HG02943 (cell line): ENCODE results near the gene RAP1GAP.

ENCODE experiments used
- ATAC-seq: cut with Tn5 transposase; IDR thresholded peaks from one replicate; pipeline ENCODE4 v1.9.1; 2021; ENCODE audit warnings: mild to moderate bottlenecking, low read depth, moderate library complexity; ENCODE audit not compliant: unreplicated experiment

Gene RAP1GAP

DNA sequence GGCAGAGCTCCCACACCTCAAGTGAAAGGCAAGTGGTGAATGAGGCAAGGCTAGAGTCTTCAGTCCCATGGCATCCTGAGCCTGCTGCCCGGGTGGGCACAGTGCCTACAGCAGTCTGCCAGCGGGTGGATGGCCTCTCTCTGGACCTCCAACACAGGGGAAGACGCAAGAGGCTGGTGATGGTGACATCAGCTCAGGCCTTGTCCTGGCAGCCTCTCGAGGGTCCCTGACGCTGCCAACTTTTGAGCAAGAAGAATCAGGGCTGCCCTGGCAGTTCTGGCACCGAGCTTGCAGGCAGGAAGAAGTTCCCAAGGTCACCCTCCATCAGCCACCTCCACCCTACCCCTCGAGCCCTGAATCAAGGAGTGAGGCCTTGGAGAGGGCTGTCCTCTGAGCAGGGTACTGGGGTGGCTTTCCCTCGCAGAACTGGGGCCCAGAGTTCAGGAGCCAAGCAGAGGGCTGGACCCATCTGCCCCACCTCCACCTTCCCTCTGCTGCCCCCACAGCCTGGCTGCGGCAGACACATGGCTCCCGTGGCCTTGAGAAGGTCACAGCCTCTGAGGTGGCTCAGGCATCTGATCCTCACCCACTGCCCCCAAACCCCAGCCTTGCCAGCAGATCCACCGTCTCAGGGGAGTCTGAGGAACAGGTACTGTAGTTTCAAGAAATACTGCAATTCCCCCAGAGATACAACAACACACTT, 5.8 kb downstream of the RAP1GAP start:
- no peak for ATAC-seq

DNA sequence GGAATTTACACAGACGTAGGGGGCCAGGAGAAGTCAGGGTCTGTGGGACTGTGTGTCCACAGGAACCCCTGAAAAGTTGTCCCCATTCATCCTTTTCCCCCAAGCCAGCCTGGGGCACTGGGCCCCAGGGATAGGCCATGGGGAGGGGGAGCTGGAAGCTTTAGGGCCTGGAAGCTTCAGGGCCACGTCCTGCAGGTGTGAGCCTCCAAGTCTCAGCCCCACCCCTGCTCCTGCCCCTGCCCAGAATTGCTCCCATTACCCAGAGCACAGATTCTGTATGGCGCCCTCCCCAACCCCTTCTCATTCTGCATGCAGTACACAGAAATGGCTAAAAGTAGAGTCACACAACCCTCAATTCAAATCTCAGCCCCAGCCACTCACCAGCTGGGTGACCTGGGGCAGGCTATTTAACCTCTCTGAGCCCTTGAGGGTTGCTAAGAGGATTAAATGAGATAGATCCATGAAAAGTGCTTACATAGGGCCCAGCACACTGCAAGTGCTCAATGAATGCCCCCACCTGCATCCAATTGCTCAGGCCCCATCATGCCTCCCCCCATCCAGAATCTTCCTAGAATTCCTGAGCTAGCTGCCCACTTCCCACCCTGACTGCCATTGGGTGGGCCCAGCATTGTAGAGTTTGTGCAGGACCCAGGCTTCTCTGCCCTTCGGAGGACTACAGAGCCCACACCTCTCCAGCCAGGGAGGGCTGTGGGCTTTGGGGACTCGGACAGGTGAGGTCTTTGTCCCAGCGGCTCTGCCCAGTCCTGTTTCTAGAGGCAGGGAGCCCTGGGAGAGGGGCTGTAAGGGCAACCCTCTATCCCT, 6.5 kb downstream of the RAP1GAP start:
- no peak for ATAC-seq

DNA sequence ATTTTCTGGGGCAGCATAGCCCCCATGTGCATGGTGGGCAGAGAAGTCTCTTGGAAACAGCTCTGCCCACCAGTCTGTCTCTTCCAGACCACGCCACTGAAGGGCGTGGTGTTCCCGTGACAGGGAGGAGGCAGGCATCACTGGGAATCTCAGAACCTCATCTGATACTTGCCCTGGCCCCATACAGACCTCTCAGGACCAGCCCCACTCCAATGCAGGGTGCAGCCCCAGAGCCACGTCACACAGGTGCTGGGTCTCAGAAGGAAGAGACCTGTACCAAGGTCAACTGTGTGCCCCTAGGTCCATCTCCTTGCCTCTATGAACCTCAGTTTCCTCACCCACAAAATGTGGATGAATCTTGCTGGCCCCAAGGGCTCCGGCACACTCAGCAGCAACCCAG, 7.3 kb downstream of the RAP1GAP start:
- no peak for ATAC-seq

DNA sequence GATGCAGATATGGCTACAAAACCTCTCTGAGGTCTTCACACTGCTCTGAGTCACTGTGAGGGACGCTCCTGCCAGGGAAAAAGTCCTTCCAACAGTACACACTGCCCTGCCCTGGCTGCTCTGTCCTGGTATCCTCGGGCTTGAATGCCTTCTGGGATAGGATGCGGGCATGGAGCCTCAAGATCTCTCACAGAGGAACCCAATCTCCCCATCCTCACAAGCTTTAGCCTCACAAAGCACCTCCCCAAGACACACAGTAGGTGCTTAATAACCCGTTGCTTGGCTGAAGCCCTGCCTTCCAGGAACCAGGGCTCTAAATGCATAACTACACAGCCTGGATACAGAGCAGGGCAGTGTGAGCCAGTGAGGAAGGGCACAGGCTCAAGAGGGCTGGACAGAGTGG, 9.2 kb downstream of the RAP1GAP start:
- no peak for ATAC-seq

DNA sequence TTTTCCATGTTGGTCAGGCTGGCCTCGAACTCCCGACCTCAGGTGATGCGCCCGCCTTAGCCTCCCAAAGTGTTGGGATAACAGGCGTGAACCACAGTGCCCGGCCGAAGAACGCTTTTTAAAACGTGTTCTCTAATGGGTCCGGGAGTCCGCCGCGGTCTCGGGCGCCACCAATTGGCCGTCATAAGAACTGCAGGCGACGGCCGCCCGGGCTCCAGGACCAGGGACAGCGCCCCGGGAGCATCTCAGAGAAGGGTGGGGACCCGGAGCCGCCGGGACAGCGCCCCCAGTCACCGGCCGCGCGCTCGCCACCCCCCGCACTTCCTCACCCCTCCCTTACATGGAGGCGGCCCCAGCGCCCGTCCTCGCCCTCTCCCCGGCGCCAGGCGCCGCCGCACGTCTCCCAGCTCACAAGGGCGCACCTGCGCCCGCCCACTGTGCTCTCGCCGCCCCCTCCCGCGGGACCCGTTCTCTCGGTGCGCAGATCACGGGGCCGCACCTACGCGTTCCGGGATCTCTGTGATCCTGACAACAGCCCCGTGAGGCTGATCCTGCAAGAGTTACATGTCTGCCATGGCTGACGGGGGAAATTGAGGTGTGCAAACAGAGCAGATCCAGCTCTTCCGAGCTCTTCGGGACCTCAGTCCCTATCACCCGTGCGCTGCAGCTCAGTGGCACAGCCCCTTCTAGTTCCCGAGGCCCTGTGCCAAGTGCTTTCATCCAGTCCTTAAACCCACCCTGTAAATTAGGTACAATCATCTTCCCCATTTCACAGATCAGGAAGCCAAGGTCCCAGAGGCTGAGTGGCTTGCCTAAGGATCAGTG, 9.8 kb downstream of the RAP1GAP start:
- no peak for ATAC-seq

DNA sequence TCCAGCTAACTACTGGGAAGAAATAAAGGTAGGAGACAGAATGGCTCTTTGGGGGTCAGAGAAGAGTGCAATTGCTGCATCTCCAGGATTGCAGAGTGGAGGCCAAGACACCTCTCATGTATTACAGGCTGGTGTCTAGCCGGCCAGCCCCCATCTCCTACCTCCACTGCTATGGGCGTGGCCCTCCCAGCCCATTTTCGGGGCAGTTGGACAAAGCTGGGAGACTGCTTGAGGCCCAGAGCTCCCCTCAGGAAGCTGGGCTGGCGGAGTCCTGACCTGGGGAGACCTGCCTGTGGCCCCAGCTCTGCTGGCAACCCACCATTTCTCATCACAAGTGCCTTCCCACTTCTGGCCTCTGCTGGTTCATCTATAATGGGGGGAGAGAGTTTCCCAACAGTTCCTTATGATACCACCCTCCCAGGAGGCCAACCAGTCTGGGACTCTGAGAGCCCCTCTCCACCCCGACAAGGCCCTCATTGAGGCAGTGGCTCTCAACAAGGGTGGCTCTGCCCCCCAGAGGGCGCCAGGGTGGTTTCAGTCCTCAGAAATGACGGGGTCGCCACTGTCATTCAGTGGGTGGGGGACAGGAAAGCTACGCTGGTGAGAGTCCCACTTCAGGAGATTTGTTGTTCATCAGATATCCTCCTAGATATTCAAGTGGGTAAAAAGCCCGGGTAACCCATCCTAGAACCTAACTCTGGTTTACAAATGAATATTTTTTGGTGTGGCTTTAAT, 11.5 kb downstream of the RAP1GAP start:
- no peak for ATAC-seq

DNA sequence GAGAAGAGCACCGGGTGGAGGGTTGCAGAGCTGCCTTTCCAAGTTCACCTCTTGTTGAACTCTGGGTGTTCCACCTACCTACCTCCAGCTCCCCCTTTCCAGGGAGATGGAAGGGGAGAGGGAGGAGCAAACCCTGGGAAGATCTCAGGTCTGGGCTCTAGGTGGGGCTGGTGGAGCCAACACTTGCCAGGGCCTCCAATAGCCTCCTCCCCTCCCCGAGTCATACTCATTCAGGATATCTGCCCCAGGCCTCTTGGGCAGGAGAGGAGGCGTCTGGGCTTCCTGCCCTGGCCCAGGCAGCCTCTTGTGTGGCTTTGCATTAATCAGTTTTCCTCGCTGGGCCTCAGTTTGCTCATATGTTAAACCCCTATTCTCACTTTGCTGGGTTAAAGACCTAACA, 13.4 kb downstream of the RAP1GAP start:
- ATAC-seq, result no peak

DNA sequence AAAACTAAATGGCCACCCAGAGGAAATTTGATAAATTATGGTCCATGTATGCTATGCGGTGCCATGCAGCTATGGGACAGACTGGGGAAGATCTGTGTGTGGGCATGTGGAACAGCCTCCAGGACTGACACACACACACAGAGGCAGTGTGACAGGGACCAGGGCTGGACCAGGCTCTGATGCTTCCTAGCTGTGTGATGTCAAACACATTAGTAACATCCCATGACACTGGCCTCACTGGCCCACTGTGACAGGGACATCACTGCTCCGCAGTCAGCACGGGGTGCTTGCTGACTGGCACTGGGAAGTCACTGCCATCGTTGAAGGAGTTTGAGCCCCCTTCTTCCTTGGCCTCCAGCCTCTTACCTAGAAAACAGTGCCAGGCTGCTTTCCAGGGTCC, 13.9 kb downstream of the RAP1GAP start:
- no peak for ATAC-seq

DNA sequence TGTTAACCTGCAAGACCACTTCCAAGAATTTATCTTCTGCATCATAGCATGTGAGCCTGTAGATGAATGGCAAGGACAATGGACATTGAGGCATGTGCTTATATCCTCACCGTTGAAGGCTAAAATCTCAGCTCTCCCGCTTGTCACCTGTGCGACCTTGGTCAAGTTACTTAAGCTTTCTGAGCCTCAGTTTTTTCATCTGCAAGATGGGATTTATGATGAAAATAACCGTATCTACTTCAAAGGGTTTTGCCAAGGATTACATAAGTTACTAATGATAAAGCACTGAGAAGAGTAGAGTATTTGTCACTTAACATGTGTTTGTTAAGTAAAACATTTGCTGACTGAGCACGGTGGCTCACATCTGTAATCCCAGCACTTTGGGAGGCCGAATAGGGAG, 14.9 kb downstream of the RAP1GAP start:
- ATAC-seq, result no peak

DNA sequence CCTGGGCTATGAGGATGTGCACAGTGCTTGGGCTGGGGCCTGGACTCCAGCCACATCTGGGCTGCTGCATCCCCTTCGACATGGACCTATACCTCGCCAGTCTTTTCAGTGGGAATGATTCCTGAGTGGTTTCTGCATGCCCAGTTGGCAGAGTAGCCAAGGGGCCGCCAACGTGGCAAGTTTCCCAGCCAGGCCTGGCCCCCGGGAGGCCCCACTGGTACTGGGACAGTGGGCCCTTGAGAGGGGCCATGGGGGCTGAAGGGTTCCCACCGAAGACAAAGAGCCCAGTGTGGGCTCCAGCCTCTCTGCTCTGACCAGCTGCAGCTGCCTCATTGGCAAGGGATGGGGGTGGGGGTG, 15.4 kb downstream of the RAP1GAP start:
- no peak for ATAC-seq

DNA sequence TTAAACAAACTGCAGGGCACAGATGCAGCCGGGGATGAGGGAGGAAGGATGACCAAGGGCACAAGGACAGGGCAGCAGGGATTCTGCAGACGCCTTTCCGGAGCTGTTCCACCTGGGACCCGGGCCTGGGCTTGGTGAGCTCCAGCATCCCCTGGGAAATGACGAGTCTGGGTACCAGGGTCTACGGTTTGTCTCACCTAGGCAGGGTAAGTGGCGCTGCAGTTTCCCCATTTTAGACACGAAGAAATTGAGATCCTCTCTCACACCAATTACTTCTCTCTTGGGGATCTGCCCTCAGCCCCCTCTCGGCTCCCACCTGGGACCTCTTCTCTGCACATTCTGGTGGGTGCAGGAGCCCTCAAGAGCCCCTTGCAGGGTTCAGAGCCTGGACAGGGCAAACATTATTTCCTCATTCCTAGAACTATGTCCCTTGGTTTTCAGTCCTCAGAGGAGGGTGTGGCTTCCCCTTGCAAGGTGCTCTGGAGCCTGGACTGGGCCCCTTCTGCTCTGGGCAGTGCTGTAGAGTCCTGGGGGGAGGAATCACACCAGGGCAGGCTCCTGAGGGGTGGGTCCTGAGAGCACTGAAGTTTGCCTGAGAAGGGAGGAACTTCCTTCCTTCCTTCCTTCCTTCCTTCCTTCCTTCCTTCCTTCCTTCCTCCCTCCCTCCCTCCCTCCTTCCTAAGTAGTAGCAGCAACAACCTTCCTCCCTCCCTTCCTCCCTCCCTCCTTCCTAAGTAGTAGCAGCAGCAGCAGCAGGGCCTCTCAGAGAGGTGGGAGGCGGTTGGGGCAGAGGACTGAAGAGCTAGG, 16.0 kb downstream of the RAP1GAP start:
- no peak for ATAC-seq

DNA sequence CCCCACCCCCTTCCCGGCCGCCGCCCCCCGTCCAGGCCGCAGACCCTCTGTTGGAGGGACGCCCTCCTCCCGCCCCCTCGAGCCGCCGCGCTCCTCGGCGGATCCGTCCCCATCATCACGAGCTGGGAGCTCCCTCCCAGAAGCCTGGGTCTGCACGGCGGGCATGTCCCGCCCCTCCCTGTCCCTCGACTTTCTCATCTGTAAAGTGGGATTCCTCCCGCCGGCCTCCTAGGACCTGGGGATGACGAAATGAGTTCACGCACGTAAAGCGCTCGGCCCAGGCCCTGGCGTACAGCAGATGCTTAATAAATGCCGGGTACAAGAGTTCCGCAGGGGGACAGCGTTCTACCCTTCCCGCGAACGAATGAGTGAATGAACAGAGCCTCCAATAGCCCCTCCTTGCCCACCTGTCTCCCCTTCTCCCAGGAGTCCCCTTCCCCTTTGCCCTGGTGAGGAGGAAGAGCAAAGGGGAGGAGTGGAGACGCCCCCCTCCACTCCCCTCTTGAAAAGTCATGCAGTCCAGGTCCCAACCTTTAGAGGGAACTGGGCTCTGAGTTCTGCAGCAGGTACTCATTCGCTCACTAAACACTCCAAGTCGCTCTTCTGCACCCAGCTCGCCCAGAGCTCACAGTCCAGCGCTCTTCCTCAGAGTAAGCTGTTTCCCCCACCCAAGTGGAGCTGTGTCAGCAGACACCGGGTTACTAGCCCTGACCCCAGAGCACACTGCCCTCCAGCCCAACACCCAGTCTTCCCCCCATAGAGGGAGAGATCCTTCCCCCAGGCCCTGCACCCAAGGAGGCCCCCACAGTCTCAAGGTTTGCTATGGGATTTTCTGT, 16.8 kb downstream of the RAP1GAP start:
- ATAC-seq, result no peak

DNA sequence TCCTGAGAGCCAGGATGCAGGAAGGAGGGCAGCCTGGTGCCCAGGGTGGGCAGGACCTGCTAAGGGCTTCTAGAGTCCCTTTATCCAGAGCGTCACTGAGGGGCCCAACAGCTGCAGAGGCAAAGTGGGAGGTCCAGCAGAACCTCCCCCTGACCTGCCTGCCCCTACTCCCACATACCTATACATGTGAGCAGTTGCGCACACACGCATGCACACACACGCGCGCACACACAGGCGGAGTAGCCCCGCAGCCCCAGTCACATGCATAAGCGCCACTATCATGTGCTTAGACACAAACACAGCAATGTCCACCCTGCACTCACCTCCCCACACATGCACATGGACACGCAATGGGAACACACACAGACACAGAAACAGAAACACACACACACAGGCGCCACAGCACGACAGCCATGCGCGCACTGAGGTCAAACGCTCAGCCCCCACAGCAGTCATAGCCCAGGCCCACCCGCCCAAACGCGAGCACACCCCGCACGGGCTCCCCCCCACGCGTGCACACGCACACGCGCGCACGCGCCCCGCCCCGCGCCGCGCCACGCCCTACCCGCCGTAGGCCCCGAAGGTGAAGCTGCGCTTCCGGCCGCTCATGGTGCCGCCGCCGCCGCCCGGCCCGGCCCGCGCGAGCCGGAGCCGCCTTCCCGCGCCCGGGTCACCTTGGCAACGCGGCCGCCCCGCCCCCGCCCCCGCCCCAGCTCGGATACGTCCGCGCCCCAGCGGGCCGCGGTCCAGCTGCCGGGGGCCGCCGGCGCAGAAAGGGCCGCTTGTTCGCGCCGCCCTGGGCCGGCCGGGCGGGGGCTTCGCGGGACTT, 17.7 kb downstream of the RAP1GAP start:
- ATAC-seq, result no peak

DNA sequence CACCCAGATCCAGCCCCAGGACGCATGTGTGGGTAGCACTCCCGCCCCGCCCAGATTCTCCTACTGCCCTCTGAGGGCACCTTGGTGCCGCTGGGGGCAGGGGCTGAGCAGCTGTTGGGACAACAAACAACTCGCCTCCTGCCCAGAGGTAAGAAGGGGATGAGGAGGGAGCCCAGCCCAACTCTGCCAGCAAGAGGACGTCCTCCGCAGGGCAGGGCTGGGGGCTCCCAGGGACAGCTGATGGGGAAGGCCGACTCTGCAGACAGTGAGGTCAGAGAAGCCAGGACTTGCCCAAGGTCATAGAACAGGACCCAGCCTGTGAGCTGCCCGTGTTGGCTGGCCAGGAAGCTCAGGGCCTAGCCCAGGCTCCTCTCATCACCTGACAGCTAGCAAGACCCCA, 18.8 kb downstream of the RAP1GAP start:
- ATAC-seq, result no peak

DNA sequence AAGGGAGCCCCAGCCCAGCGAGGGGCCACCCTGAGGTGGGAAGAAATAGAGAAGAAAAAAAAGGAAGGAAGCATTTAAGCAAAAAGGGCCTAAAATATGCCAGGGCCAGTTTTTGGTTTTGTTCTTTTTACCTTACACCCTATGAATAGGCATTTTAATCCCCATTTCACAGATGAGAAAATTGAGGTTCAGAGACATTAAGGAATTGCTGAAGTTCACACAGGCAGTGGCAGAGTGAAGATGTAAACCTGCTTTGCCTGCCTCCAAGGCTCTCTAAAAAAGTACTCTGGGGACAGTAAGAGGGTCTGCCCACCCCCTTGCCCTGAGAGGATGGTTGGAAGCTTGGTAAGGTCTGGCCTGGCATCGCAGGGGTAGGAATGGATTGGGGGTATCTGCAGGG, 19.8 kb downstream of the RAP1GAP start:
- ATAC-seq, result no peak

DNA sequence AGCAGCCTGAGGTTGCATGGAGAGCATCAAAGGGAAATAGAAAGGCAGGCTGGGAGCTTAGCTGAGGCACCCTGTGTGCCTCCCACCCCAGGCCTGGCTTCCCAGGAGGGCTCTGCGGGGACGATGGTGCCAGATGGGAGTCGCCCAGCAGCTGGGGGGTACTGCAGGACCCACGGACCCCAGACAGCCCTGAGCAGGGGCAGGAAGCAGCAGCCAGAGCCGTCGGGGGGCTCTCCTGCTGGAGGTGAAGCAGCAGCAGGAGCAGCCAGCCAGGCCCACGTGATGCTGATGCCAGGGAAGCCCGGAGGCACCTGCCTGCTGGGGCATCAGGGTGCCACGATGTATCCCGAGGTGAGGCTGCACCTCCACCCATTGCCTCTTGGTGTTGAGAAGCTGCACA, 20.4 kb downstream of the RAP1GAP start:
- ATAC-seq, result no peak

DNA sequence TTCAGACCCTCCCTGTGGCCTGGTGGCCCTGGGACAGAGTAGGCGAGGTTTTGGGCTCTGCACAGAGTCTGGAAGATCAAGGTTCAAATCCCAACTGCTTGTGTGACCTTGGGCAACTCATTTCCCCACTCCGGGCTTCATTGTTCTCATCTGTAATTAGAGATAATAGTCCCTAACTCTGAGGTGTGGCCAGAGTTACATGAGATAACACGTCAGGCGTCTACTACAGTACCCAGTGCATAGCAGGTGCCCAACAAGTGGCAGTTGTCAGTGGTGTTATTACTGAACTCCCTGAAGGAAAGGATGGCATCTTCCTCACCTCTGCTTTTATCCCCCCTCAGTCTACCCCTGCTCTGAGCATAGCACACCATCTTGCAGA, 20.8 kb downstream of the RAP1GAP start:
- no peak for ATAC-seq
